ENCODE measurements around the gene EIF4E2.

EIF4E2 gene

GRCh38 chr2:232603283-232603682 lies 52.8 kb downstream of the EIF4E2 start:
- TF ChIP-seq ZBTB7A (IDR thresholded peaks at IDR 0.05; ENCODE audit: low read depth) = no peak
- TF ChIP-seq REST (IDR thresholded peaks at IDR 0.05; ENCODE audit: low read depth) = no peak
- TF ChIP-seq EP300 (IDR thresholded peaks at IDR 0.05; ENCODE audit: borderline replicate concordance) = no peak
- TF ChIP-seq USF1 (IDR thresholded peaks at IDR 0.05) = no peak
- TF ChIP-seq EGR1 (IDR thresholded peaks at IDR 0.05) = no peak
- TF ChIP-seq YY1 (IDR thresholded peaks at IDR 0.05; ENCODE audit: low read depth) = no peak
- TF ChIP-seq RAD21 (IDR thresholded peaks at IDR 0.05; ENCODE audit: low read depth) = no peak
- TF ChIP-seq TCF12 (IDR thresholded peaks at IDR 0.05; ENCODE audit: low read depth) = no peak
- TF ChIP-seq TEAD4 (IDR thresholded peaks at IDR 0.05) = no peak

- no peak for TF ChIP-seq TEAD4 (IDR thresholded peaks at IDR 0.05)
- TF ChIP-seq REST (IDR thresholded peaks at IDR 0.05; ENCODE audit: low read depth) = no peak
- no peak for TF ChIP-seq CREB1 (IDR thresholded peaks at IDR 0.05; ENCODE audit: low read depth)
- TF ChIP-seq FOXM1 (IDR thresholded peaks at IDR 0.05; ENCODE audit: borderline replicate concordance, low read depth) = no peak
Measured at GRCh38 chr2:232604535-232604934, 54.0 kb downstream of the EIF4E2 start.

GRCh38 chr2:232607011-232607410 lies 56.5 kb downstream of the EIF4E2 start:
- TF ChIP-seq REST (IDR thresholded peaks at IDR 0.05; ENCODE audit: low read depth) (no peak), CREB1 (IDR thresholded peaks at IDR 0.05; ENCODE audit: low read depth) (no peak), USF1 (IDR thresholded peaks at IDR 0.05) (no peak), NFIC (IDR thresholded peaks at IDR 0.05) (no peak)

GRCh38 chr2:232609607-232610006 lies 59.1 kb downstream of the EIF4E2 start:
- TF ChIP-seq FOXM1 (IDR thresholded peaks at IDR 0.05; ENCODE audit: borderline replicate concordance, low read depth) = no peak
- TF ChIP-seq YY1 (IDR thresholded peaks at IDR 0.05; ENCODE audit: low read depth) = no peak
- no peak for TF ChIP-seq CREB1 (IDR thresholded peaks at IDR 0.05; ENCODE audit: low read depth)
- TF ChIP-seq REST (IDR thresholded peaks at IDR 0.05; ENCODE audit: low read depth) = no peak
- TF ChIP-seq EGR1 (IDR thresholded peaks at IDR 0.05) = no peak
- no peak for TF ChIP-seq TCF12 (IDR thresholded peaks at IDR 0.05; ENCODE audit: low read depth)

GRCh38 chr2:232610081-232610480 lies 59.6 kb downstream of the EIF4E2 start:
- no peak for TF ChIP-seq ZBTB7A (IDR thresholded peaks at IDR 0.05; ENCODE audit: low read depth)
- TF ChIP-seq RAD21 (IDR thresholded peaks at IDR 0.05; ENCODE audit: low read depth) = no peak
- no peak for TF ChIP-seq REST (IDR thresholded peaks at IDR 0.05; ENCODE audit: low read depth)
- TF ChIP-seq TAF1 (IDR thresholded peaks at IDR 0.05; ENCODE audit: low read depth) = no peak
- no peak for TF ChIP-seq CEBPB (IDR thresholded peaks at IDR 0.05)
- TF ChIP-seq EGR1 (IDR thresholded peaks at IDR 0.05) = no peak
- TF ChIP-seq CREB1 (IDR thresholded peaks at IDR 0.05; ENCODE audit: low read depth) = no peak

Data from Ishikawa (cell line).